ENCODE measurements around the gene AEBP1.

DNA sequence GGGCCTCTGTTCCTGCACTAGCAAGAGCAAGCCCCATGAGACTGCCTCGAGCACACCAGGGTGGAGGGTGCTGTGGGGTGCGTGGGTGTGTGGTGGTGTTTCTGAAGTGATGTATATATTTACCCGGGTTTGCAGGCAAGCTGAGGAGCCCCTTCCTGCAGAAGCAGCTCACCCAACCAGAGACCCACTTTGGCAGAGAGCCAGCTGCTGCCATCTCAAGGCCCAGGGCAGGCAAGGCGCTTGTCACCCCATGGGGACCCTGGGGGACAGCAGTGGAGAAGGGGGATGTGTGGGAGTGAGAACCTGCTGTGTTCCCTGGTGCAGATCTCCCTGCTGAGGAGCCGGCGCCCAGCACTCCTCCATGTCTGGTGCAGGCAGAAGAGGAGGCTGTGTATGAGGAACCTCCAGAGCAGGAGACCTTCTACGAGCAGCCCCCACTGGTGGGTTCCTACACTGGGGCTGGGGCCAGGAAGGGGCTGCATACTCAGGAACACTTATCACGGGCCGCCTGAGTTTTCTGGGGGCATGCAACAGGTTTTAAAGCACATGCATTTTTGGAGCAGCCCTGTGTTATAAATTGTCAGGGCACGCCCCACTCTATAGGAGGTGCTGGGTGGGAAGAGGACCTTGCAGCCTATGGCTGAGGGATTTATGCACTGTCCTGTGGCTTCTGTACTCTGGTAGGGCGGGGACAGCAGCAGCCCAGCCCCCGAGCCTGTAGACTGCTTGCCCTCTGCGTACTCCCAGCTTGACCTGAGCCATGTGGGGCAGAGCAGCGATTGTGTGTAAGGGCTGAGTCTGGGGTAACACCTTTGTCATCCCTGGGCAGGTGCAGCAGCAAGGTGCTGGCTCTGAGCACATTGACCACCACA is 44.7 kb upstream of the AEBP1 start:
- TF ChIP-seq, protein P1, sequence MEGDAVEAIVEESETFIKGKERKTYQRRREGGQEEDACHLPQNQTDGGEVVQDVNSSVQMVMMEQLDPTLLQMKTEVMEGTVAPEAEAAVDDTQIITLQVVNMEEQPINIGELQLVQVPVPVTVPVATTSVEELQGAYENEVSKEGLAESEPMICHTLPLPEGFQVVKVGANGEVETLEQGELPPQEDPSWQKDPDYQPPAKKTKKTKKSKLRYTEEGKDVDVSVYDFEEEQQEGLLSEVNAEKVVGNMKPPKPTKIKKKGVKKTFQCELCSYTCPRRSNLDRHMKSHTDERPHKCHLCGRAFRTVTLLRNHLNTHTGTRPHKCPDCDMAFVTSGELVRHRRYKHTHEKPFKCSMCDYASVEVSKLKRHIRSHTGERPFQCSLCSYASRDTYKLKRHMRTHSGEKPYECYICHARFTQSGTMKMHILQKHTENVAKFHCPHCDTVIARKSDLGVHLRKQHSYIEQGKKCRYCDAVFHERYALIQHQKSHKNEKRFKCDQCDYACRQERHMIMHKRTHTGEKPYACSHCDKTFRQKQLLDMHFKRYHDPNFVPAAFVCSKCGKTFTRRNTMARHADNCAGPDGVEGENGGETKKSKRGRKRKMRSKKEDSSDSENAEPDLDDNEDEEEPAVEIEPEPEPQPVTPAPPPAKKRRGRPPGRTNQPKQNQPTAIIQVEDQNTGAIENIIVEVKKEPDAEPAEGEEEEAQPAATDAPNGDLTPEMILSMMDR (conservative IDR thresholded peaks at IDR 0.05; ENCODE audit: low read length), result no peak
- no peak for TF ChIP-seq EZH2phosphoT487 (IDR thresholded peaks at IDR 0.05; ENCODE audit: borderline replicate concordance)

Measured in Loucy (cell line).